ENCODE data around the gene A3GALT2.

DNA sequence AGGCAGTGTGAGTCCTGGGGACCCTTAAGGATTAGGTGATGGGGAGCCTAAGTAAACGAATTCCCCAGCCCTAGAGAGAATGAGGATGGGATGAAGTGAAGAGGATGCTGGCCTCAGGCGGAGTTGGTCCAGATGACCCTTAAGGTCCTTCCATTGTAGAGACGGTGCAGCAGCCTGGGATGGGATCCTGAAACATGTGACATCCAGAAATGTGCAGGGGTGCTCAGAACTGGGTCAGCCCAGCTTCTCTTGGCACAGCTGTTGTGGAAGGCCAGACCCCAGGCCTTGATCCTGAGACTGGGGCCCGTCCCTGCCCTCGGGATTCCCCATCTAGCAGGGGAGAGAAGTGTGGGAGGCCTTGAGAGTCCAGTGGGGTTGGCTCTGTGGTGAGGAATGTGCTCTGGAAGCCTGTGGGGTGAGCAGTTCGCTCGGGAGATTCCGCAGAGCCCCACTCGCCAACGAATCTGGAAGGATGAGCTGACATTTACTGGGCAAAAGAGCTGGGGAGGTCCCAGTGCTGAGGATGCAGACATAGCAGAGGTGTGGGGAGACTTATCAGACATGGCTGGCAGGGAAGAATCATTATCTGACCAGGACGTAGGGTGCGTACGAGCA, 28.1 kb downstream of the A3GALT2 start:
- TF ChIP-seq EZH2 (IDR thresholded peaks at IDR 0.05) (no peak), EZH2phosphoT487 (IDR thresholded peaks at IDR 0.05) (no peak)
- TF ChIP-seq, protein P1, sequence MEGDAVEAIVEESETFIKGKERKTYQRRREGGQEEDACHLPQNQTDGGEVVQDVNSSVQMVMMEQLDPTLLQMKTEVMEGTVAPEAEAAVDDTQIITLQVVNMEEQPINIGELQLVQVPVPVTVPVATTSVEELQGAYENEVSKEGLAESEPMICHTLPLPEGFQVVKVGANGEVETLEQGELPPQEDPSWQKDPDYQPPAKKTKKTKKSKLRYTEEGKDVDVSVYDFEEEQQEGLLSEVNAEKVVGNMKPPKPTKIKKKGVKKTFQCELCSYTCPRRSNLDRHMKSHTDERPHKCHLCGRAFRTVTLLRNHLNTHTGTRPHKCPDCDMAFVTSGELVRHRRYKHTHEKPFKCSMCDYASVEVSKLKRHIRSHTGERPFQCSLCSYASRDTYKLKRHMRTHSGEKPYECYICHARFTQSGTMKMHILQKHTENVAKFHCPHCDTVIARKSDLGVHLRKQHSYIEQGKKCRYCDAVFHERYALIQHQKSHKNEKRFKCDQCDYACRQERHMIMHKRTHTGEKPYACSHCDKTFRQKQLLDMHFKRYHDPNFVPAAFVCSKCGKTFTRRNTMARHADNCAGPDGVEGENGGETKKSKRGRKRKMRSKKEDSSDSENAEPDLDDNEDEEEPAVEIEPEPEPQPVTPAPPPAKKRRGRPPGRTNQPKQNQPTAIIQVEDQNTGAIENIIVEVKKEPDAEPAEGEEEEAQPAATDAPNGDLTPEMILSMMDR (IDR thresholded peaks at IDR 0.05), result no peak
